ENCODE data around the gene EXOC3.

DNA sequence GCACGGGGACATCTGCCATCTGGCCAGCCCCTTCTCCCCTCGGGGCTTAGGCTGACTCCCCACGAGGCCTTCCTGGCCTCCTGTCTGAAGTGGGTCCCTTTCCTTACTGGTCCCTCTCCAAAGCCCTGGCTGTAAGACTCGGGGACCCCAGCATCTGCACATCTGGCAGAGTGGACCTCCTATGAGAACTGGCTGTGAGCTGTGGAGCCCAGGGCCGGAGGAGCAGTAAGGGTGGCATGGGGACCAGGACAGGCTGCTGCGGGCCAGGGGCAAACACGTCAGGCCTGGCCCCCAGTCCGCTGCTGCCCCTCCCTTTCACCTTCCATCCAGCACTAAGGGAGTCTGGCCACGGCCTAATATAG lies 33.8 kb downstream of the EXOC3 start:
- TF ChIP-seq, protein P1, sequence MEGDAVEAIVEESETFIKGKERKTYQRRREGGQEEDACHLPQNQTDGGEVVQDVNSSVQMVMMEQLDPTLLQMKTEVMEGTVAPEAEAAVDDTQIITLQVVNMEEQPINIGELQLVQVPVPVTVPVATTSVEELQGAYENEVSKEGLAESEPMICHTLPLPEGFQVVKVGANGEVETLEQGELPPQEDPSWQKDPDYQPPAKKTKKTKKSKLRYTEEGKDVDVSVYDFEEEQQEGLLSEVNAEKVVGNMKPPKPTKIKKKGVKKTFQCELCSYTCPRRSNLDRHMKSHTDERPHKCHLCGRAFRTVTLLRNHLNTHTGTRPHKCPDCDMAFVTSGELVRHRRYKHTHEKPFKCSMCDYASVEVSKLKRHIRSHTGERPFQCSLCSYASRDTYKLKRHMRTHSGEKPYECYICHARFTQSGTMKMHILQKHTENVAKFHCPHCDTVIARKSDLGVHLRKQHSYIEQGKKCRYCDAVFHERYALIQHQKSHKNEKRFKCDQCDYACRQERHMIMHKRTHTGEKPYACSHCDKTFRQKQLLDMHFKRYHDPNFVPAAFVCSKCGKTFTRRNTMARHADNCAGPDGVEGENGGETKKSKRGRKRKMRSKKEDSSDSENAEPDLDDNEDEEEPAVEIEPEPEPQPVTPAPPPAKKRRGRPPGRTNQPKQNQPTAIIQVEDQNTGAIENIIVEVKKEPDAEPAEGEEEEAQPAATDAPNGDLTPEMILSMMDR (IDR thresholded peaks at IDR 0.05; ENCODE audit: low read length), result no peak
- no peak for TF ChIP-seq EZH2 (IDR thresholded peaks at IDR 0.05; ENCODE audit: borderline replicate concordance, low read length)

Data from OCI-LY1 (cell line).